Measurements from ENCODE around the gene PIGK.
"Not testable (repeated sequence)": the region's sequence is repeated elsewhere in the genome, so short reads cannot be mapped to it uniquely, and the experiment has no call there.

PIGK gene

GRCh38 chr1:77170687-77171086, 48.5 kb downstream of the PIGK start:
- Histone ChIP-seq H3K27me3 (ENCODE audit: insufficient read depth, low read length) (no peaks in the 10 kb centered on the region), H2BK120ac (ENCODE audit: insufficient read depth, low read length, poor library complexity) (no peak overlapping the region), H3K36me3 (ENCODE audit: control insufficient read depth in 1 of 2, insufficient read depth in 2 of 2, low read length in 2 of 2) (no peaks in the 10 kb centered on the region), H2BK12ac (ENCODE audit: low read length) (no peak overlapping the region), H2AK5ac (ENCODE audit: low read length) (no peak overlapping the region), H2AFZ (ENCODE audit: insufficient read depth, low read length, poor library complexity) (no peak overlapping the region), H3K23ac (ENCODE audit: low read length) (no peak overlapping the region), H4K12ac (ENCODE audit: low read depth, low read length) (no peak overlapping the region), H3K4me2 (ENCODE audit: low read length) (no peak overlapping the region), H3K79me2 (ENCODE audit: control insufficient read depth, insufficient read depth, low read length, poor library complexity) (no peaks in the 10 kb centered on the region), H3K4me3 (ENCODE audit: low read depth, low read length) (no peak overlapping the region), H3K27ac (ENCODE audit: low read depth, low read length) (no peak overlapping the region), H3K9ac (ENCODE audit: low read length) (no peak overlapping the region), H3K4ac (ENCODE audit: low read depth, low read length) (no peak overlapping the region), H3K9me3 (ENCODE audit: insufficient read depth, low read depth, low read length) (no peaks in the 10 kb centered on the region), H2BK5ac (ENCODE audit: low read depth, low read length, poor library complexity) (no peak overlapping the region), H3K4me1 (ENCODE audit: control insufficient read depth in 1 of 2, insufficient read depth in 2 of 2, low read length in 2 of 2) (no peaks in the 10 kb centered on the region), H3K18ac (ENCODE audit: low read length) (no peak overlapping the region), H3K79me1 (ENCODE audit: low read length) (no peaks in the 10 kb centered on the region), H4K91ac (ENCODE audit: low read depth, low read length) (no peak overlapping the region), H3K14ac (ENCODE audit: low read length) (no peak overlapping the region), H4K8ac (ENCODE audit: low read depth, low read length) (no peak overlapping the region)
- no peak for DNase-seq
- no CpG with 5 or more reads among the region's 2 CpGs for WGBS (ENCODE audit: extremely low coverage, insufficient coverage, insufficient read length)

GRCh38 chr1:77168358-77168757, 50.9 kb downstream of the PIGK start:
- H2BK12ac ChIP-seq (ENCODE audit: low read length), result no peak overlapping the region
- no peak overlapping the region for H3K4me3 ChIP-seq (ENCODE audit: low read depth, low read length)

GRCh38 chr1:77164434-77164944, 54.7 kb downstream of the PIGK start:
- WGBS (ENCODE audit: extremely low coverage, insufficient coverage, insufficient read length), result 100% methylated on average over 1 of the region's 5 CpGs
- no peaks in the 10 kb centered on the region for H3K4me1 ChIP-seq (ENCODE audit: control insufficient read depth in 1 of 2, insufficient read depth in 2 of 2, low read length in 2 of 2)
- H3K4me3 ChIP-seq (ENCODE audit: low read depth, low read length), result no peak overlapping the region
- H3K36me3 ChIP-seq (ENCODE audit: control insufficient read depth in 1 of 2, insufficient read depth in 2 of 2, low read length in 2 of 2), result no peaks in the 10 kb centered on the region
- no peak overlapping the region for H3K23ac ChIP-seq (ENCODE audit: low read length)
- H3K79me2 ChIP-seq (ENCODE audit: control insufficient read depth, insufficient read depth, low read length, poor library complexity), result no peaks in the 10 kb centered on the region
- H3K9ac ChIP-seq (ENCODE audit: low read length), result no peak overlapping the region
- no peak overlapping the region for H3K18ac ChIP-seq (ENCODE audit: low read length)
- no peak overlapping the region for H3K14ac ChIP-seq (ENCODE audit: low read length)
- H3K79me1 ChIP-seq (ENCODE audit: low read length), result no peaks in the 10 kb centered on the region
- H2AK5ac ChIP-seq (ENCODE audit: low read length), result no peak overlapping the region
- DNase-seq, result no peak
- H3K4me2 ChIP-seq (ENCODE audit: low read length), result no peak overlapping the region
- H3K27me3 ChIP-seq (ENCODE audit: insufficient read depth, low read length), result no peaks in the 10 kb centered on the region
- H4K8ac ChIP-seq (ENCODE audit: low read depth, low read length), result no peak overlapping the region
- H3K4ac ChIP-seq (ENCODE audit: low read depth, low read length), result no peak overlapping the region
- no peak overlapping the region for H4K91ac ChIP-seq (ENCODE audit: low read depth, low read length)
- no peak overlapping the region for H4K12ac ChIP-seq (ENCODE audit: low read depth, low read length)
- no peak overlapping the region for H2BK5ac ChIP-seq (ENCODE audit: low read depth, low read length, poor library complexity)
- no peak overlapping the region for H2BK120ac ChIP-seq (ENCODE audit: insufficient read depth, low read length, poor library complexity)
- no peak overlapping the region for H3K27ac ChIP-seq (ENCODE audit: low read depth, low read length)
- H3K9me3 ChIP-seq (ENCODE audit: insufficient read depth, low read depth, low read length), result no peaks in the 10 kb centered on the region
- H2BK12ac ChIP-seq (ENCODE audit: low read length), result no peak overlapping the region
- H2AFZ ChIP-seq (ENCODE audit: insufficient read depth, low read length, poor library complexity), result no peak overlapping the region

More at GRCh38 chr1:77168358-77168757, 50.9 kb downstream of the PIGK start:
- Histone ChIP-seq H4K8ac (ENCODE audit: low read depth, low read length) (no peak overlapping the region), H3K79me2 (ENCODE audit: control insufficient read depth, insufficient read depth, low read length, poor library complexity) (no peaks in the 10 kb centered on the region), H4K12ac (ENCODE audit: low read depth, low read length) (no peak overlapping the region), H3K14ac (ENCODE audit: low read length) (no peak overlapping the region), H2AFZ (ENCODE audit: insufficient read depth, low read length, poor library complexity) (no peak overlapping the region), H3K9ac (ENCODE audit: low read length) (no peak overlapping the region), H3K4me1 (ENCODE audit: control insufficient read depth in 1 of 2, insufficient read depth in 2 of 2, low read length in 2 of 2) (no peaks in the 10 kb centered on the region), H4K91ac (ENCODE audit: low read depth, low read length) (no peak overlapping the region), H2AK5ac (ENCODE audit: low read length) (no peak overlapping the region), H3K36me3 (ENCODE audit: control insufficient read depth in 1 of 2, insufficient read depth in 2 of 2, low read length in 2 of 2) (no peaks in the 10 kb centered on the region), H3K27me3 (ENCODE audit: insufficient read depth, low read length) (no peaks in the 10 kb centered on the region), H3K79me1 (ENCODE audit: low read length) (no peaks in the 10 kb centered on the region), H3K4ac (ENCODE audit: low read depth, low read length) (no peak overlapping the region), H3K9me3 (ENCODE audit: insufficient read depth, low read depth, low read length) (no peaks in the 10 kb centered on the region), H3K27ac (ENCODE audit: low read depth, low read length) (no peak overlapping the region), H2BK5ac (ENCODE audit: low read depth, low read length, poor library complexity) (no peak overlapping the region), H3K18ac (ENCODE audit: low read length) (no peak overlapping the region), H3K23ac (ENCODE audit: low read length) (no peak overlapping the region), H3K4me2 (ENCODE audit: low read length) (no peak overlapping the region), H2BK120ac (ENCODE audit: insufficient read depth, low read length, poor library complexity) (no peak overlapping the region)
- DNase-seq, result no peak
- no CpG with 5 or more reads among the region's 1 CpG for WGBS (ENCODE audit: extremely low coverage, insufficient coverage, insufficient read length)

GRCh38 chr1:77159706-77160105, 59.5 kb downstream of the PIGK start:
- H2BK5ac ChIP-seq (ENCODE audit: low read depth, low read length, poor library complexity); DNase-seq; H3K18ac ChIP-seq (ENCODE audit: low read length); H3K27me3 ChIP-seq (ENCODE audit: insufficient read depth, low read length); H3K4me1 ChIP-seq (ENCODE audit: control insufficient read depth in 1 of 2, insufficient read depth in 2 of 2, low read length in 2 of 2); H3K79me1 ChIP-seq (ENCODE audit: low read length); H3K79me2 ChIP-seq (ENCODE audit: control insufficient read depth, insufficient read depth, low read length, poor library complexity); H2BK120ac ChIP-seq (ENCODE audit: insufficient read depth, low read length, poor library complexity); H2BK12ac ChIP-seq (ENCODE audit: low read length); H3K36me3 ChIP-seq (ENCODE audit: control insufficient read depth in 1 of 2, insufficient read depth in 2 of 2, low read length in 2 of 2); H2AFZ ChIP-seq (ENCODE audit: insufficient read depth, low read length, poor library complexity); H4K8ac ChIP-seq (ENCODE audit: low read depth, low read length); H3K27ac ChIP-seq (ENCODE audit: low read depth, low read length); H3K4me2 ChIP-seq (ENCODE audit: low read length); H3K9ac ChIP-seq (ENCODE audit: low read length); H4K12ac ChIP-seq (ENCODE audit: low read depth, low read length); H3K14ac ChIP-seq (ENCODE audit: low read length); H3K9me3 ChIP-seq (ENCODE audit: insufficient read depth, low read depth, low read length); H2AK5ac ChIP-seq (ENCODE audit: low read length); H3K4ac ChIP-seq (ENCODE audit: low read depth, low read length); H3K23ac ChIP-seq (ENCODE audit: low read length); H4K91ac ChIP-seq (ENCODE audit: low read depth, low read length); H3K4me3 ChIP-seq (ENCODE audit: low read depth, low read length): not testable (repeated sequence)
- no CpG with 5 or more reads among the region's 3 CpGs for WGBS (ENCODE audit: extremely low coverage, insufficient coverage, insufficient read length)

All from trophoblast cell (in vitro differentiated cells and primary cell).